Measurements from ENCODE around the gene ZNF460. TPM values are rescaled to one million over a fixed set of nuclear protein-coding genes. Genes with fewer than 3 reads are reported as not detected.

ZNF460 gene
- total RNA-seq, 1 experiment from 2014 or later = 76.3 TPM

- H3K36me3 ChIP-seq (ENCODE audit: control insufficient read depth, insufficient read depth, low read length) = peaks cover 2% of the 10 kb centered on the region; the same call in 1 of the 2 replicates
Observed at GRCh38 chr19:57302727-57303401, 22.6 kb downstream of the ZNF460 start.

DNA sequence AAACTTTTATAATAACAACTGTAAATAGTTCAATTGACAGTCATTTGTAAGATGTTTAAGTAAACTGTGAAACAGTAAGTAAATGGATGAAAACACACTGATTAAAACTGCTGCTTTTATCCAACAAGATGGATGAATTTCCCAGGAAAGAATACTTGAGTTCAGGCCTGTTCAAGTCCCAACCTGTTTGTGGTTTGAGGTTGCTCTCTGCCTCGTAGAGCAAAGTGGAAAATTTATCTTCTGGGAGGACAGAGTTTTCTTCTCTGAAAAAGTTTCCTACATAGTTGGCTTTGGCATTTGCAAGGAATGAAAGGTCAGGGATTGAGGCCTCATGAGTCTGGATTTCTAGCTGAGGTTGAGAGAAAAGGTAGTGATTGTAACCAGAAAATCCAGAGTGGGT lies 24.8 kb downstream of the ZNF460 start:
- DNase-seq (ENCODE audit: low read depth, low spot score) = no peak
- ATAC-seq = no peak
- TF ChIP-seq CTCF (IDR thresholded peaks at IDR 0.05) (no peak), TCF7L2 (IDR thresholded peaks at IDR 0.05; ENCODE audit: low read depth, low read length) (no peak), REST (IDR thresholded peaks at IDR 0.05; ENCODE audit: insufficient read depth in 1 of 2, low read depth in 2 of 2, low read length in 1 of 2) (no peak), POLR2AphosphoS5 (IDR thresholded peaks at IDR 0.05; ENCODE audit: low read depth, low read length) (no peak), SIN3A (IDR thresholded peaks at IDR 0.05; ENCODE audit: borderline replicate concordance, insufficient read depth, low read depth, low read length) (no peak)
- H3K27me3 ChIP-seq (ENCODE audit: control insufficient read depth, insufficient read depth, low read length) = no peaks in the 10 kb centered on the region
- in situ Hi-C loops (cut with HindIII; ENCODE audit: low pct_unique_long_range_greater_than_20kb, low sequenced_read_pairs) = no loop called here
- no peaks in the 10 kb centered on the region for H3K4me1 ChIP-seq (ENCODE audit: control insufficient read depth, insufficient read depth, low read length)
- BruUV-seq (replicated peaks) = no TSS peak
- peaks cover 12% of the 10 kb centered on the region; the same call in 1 of the 2 replicates for H3K9me3 ChIP-seq (ENCODE audit: control insufficient read depth, insufficient read depth, low read depth, low read length)
- ChIA-PET CTCF (no interaction called here), POLR2A (no interaction called here)
- H3K27ac ChIP-seq (ENCODE audit: low read length) = no peak overlapping the region
- H3K36me3 ChIP-seq (ENCODE audit: control insufficient read depth, insufficient read depth, low read length) = peaks cover 2% of the 10 kb centered on the region; the same call in 1 of the 2 replicates
- H3K4me3 ChIP-seq (ENCODE audit: low read depth in 2 of 2, low read length in 2 of 2) = no peak overlapping the region
- intact Hi-C loops (cut with micrococcal nuclease; ENCODE audit: unreplicated experiment) = no loop called here

More at GRCh38 chr19:57302727-57303401, 22.6 kb downstream of the ZNF460 start:
- CTCF ChIA-PET = interaction anchor here (0.5 kb wide), 1 partner anchor 179 kb away, joined by 3 read pairs; no protein-coding TSS in a partner anchor
- ATAC-seq (peak; percentile 61), DNase-seq (ENCODE audit: low read depth, low spot score) (no peak)
- Histone ChIP-seq H3K4me1 (ENCODE audit: control insufficient read depth, insufficient read depth, low read length) (no peaks in the 10 kb centered on the region), H3K9me3 (ENCODE audit: control insufficient read depth, insufficient read depth, low read depth, low read length) (peaks cover 5% of the 10 kb centered on the region; the same call in 1 of the 2 replicates), H3K27ac (ENCODE audit: low read length) (no peak overlapping the region), H3K4me3 (ENCODE audit: low read depth in 2 of 2, low read length in 2 of 2) (no peak overlapping the region), H3K27me3 (ENCODE audit: control insufficient read depth, insufficient read depth, low read length) (no peaks in the 10 kb centered on the region)
- TF ChIP-seq REST (IDR thresholded peaks at IDR 0.05; ENCODE audit: insufficient read depth in 1 of 2, low read depth in 2 of 2, low read length in 1 of 2) (no peak), SIN3A (IDR thresholded peaks at IDR 0.05; ENCODE audit: borderline replicate concordance, insufficient read depth, low read depth, low read length) (no peak), TCF7L2 (IDR thresholded peaks at IDR 0.05; ENCODE audit: low read depth, low read length) (no peak), POLR2AphosphoS5 (IDR thresholded peaks at IDR 0.05; ENCODE audit: low read depth, low read length) (no peak), CTCF (IDR thresholded peaks at IDR 0.05) (no peak)
- intact Hi-C loops (cut with micrococcal nuclease; ENCODE audit: unreplicated experiment) = no loop called here
- in situ Hi-C loops (cut with HindIII; ENCODE audit: low pct_unique_long_range_greater_than_20kb, low sequenced_read_pairs) = no loop called here
- POLR2A ChIA-PET = interaction anchor here (0.6 kb wide), 1 partner anchor 480 kb away, joined by 6 read pairs; no protein-coding TSS in a partner anchor
- BruUV-seq (replicated peaks) = no TSS peak
